Keratinocyte (primary cell): ENCODE measurements around the gene EPHB2.

ENCODE experiments used
- EZH2 ChIP-seq: IDR thresholded peaks from one replicate; pipeline ENCODE4 v1.6.1; 2012; ENCODE audit warnings: inconsistent platforms, mild to moderate bottlenecking, low read length, moderate library complexity
- TF ChIP-seq, protein P1 (sequence below), 3 experiments: IDR thresholded peaks in 1 of 3; conservative IDR thresholded peaks in 1 of 3; optimal IDR thresholded peaks in 1 of 3; 2 replicates in 2 of 3; 3 replicates in 1 of 3; pipeline versions ENCODE3 to v1.5.1; 2011; ENCODE audit warnings: low read length in 3 of 3, mild to moderate bottlenecking in 3 of 3, moderate library complexity in 2 of 3, control low read depth in 1 of 3, inconsistent platforms in 1 of 3; ENCODE audit not compliant: insufficient read depth in 2 of 3; ENCODE audit errors: extremely low read depth in 1 of 3

DNA sequence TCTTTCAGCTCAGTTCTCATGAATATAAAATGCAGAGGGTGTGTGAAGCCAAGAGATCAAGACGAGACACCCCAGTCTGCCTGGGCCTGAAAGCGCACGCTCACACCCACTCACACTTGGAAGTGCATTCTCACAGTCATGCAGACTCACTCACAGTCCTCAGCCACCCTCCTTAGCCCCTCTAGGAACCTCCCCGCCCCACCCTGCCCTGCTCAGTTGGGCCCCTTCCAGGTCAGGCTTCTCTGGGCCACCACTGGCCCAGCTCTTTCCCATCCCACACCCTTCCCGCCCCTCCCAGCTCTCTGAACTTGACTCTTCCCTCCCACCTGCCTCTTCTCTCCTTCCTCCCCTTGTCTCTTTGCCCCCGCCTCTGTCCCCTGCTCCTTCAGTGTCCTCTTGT is 93.8 kb downstream of the EPHB2 start:
- TF ChIP-seq, protein P1, sequence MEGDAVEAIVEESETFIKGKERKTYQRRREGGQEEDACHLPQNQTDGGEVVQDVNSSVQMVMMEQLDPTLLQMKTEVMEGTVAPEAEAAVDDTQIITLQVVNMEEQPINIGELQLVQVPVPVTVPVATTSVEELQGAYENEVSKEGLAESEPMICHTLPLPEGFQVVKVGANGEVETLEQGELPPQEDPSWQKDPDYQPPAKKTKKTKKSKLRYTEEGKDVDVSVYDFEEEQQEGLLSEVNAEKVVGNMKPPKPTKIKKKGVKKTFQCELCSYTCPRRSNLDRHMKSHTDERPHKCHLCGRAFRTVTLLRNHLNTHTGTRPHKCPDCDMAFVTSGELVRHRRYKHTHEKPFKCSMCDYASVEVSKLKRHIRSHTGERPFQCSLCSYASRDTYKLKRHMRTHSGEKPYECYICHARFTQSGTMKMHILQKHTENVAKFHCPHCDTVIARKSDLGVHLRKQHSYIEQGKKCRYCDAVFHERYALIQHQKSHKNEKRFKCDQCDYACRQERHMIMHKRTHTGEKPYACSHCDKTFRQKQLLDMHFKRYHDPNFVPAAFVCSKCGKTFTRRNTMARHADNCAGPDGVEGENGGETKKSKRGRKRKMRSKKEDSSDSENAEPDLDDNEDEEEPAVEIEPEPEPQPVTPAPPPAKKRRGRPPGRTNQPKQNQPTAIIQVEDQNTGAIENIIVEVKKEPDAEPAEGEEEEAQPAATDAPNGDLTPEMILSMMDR (optimal IDR thresholded peaks at IDR 0.05 in 1 of 3, IDR thresholded peaks at IDR 0.05 in 1 of 3, conservative IDR thresholded peaks at IDR 0.05 in 1 of 3; ENCODE audit: extremely low read depth in 1 of 3, insufficient read depth in 2 of 3, low read length in 3 of 3), result no peak
- TF ChIP-seq EZH2, result no peak
